ENCODE measurements around the gene ALDH4A1.

DNA sequence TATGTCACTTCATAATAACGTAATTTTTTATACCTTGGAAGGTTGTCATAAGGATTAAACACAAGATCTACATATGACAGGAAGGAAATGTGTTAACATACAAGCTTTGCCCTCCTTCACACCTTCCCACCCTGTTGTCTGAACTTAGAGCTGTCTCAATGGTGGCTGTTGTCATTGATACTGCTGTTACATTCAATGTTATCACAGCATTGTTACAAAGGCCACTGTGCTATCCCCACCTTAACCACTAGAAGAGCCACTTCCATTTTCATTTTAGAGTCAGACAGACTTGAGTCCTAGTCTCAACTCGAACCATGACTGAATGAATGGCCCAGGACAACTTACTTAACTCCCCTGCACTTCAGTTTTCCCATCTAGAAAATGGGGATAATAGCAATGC is 74.1 kb downstream of the ALDH4A1 start:
- TF ChIP-seq, protein P1, sequence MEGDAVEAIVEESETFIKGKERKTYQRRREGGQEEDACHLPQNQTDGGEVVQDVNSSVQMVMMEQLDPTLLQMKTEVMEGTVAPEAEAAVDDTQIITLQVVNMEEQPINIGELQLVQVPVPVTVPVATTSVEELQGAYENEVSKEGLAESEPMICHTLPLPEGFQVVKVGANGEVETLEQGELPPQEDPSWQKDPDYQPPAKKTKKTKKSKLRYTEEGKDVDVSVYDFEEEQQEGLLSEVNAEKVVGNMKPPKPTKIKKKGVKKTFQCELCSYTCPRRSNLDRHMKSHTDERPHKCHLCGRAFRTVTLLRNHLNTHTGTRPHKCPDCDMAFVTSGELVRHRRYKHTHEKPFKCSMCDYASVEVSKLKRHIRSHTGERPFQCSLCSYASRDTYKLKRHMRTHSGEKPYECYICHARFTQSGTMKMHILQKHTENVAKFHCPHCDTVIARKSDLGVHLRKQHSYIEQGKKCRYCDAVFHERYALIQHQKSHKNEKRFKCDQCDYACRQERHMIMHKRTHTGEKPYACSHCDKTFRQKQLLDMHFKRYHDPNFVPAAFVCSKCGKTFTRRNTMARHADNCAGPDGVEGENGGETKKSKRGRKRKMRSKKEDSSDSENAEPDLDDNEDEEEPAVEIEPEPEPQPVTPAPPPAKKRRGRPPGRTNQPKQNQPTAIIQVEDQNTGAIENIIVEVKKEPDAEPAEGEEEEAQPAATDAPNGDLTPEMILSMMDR (IDR thresholded peaks at IDR 0.05): no peak
- TF ChIP-seq POLR2A (IDR thresholded peaks at IDR 0.05) (no peak), POLR2AphosphoS5 (IDR thresholded peaks at IDR 0.05) (no peak)
